ENCODE measurements around the gene PNCK.

PNCK gene

GRCh38 chrX:153667281-153667955 is 6.2 kb downstream of the PNCK start:
- no peak for TF ChIP-seq CTCF (IDR thresholded peaks at IDR 0.05; ENCODE audit: control insufficient read depth, insufficient read depth, low read depth, low read length, missing control alignments)
- no peak for DNase-seq (ENCODE audit: low read depth)
- peak overlapping the region; percentile 31 for H3K4me3 ChIP-seq (ENCODE audit: control insufficient read depth, low read depth, low read length)

- no peak overlapping the region for H3K4me3 ChIP-seq (ENCODE audit: control insufficient read depth, low read depth, low read length)
- no peak for DNase-seq (ENCODE audit: low read depth)
- TF ChIP-seq CTCF (IDR thresholded peaks at IDR 0.05; ENCODE audit: control insufficient read depth, insufficient read depth, low read depth, low read length, missing control alignments) = no peak
Observed at GRCh38 chrX:153665726-153666306, 7.8 kb downstream of the PNCK start.

GRCh38 chrX:153662266-153662665 is 11.3 kb downstream of the PNCK start:
- no peak overlapping the region for H3K4me3 ChIP-seq (ENCODE audit: control insufficient read depth, low read depth, low read length)
- TF ChIP-seq CTCF (IDR thresholded peaks at IDR 0.05; ENCODE audit: control insufficient read depth, insufficient read depth, low read depth, low read length, missing control alignments) = peak; percentile 29
- no peak for DNase-seq (ENCODE audit: low read depth)

GRCh38 chrX:153659268-153659667 is 14.3 kb downstream of the PNCK start:
- no peak for TF ChIP-seq CTCF (IDR thresholded peaks at IDR 0.05; ENCODE audit: control insufficient read depth, insufficient read depth, low read depth, low read length, missing control alignments)
- no peak for DNase-seq (ENCODE audit: low read depth)
- no peak overlapping the region for H3K4me3 ChIP-seq (ENCODE audit: control insufficient read depth, low read depth, low read length)

- no peak for TF ChIP-seq CTCF (IDR thresholded peaks at IDR 0.05; ENCODE audit: control insufficient read depth, insufficient read depth, low read depth, low read length, missing control alignments)
- no peak overlapping the region for H3K4me3 ChIP-seq (ENCODE audit: control insufficient read depth, low read depth, low read length)
- DNase-seq (ENCODE audit: low read depth) = no peak
Observed at GRCh38 chrX:153657161-153657560, 16.5 kb downstream of the PNCK start.

GRCh38 chrX:153653556-153653955 is 20.1 kb downstream of the PNCK start:
- H3K4me3 ChIP-seq (ENCODE audit: control insufficient read depth, low read depth, low read length) = no peak overlapping the region
- DNase-seq (ENCODE audit: low read depth) = no peak
- no peak for TF ChIP-seq CTCF (IDR thresholded peaks at IDR 0.05; ENCODE audit: control insufficient read depth, insufficient read depth, low read depth, low read length, missing control alignments)
